CD4-positive, alpha-beta T cell treated with Interleukin-2 at 100 ng/mL for 4 hours (primary cell): Measurements from ENCODE around the gene LKAAEAR1.
"Not testable (repeated sequence)": the region's sequence is repeated elsewhere in the genome, so short reads cannot be mapped to it uniquely, and the experiment has no call there.

Experiments used
- DNase-seq: peaks from one replicate; pipeline ENCODE4 v3.0.0-alpha.2; 2020; ENCODE audit warnings: low spot score

Gene LKAAEAR1

GRCh38 chr20:64083804-64084684 lies at the start of gene LKAAEAR1:
Gene LKAAEAR1 (minus strand): TSS chr20:64084398. CDS start chr20:64084219, 179 bp downstream.
- no peak for DNase-seq

GRCh38 chr20:64131406-64131805 lies 47.2 kb upstream of the LKAAEAR1 start:
- DNase-seq: no peak

- no peak for DNase-seq
Measured at GRCh38 chr20:64130876-64131275, 46.7 kb upstream of the LKAAEAR1 start.

GRCh38 chr20:64130271-64130670 lies 46.1 kb upstream of the LKAAEAR1 start:
- DNase-seq: no peak

- DNase-seq: no peak
Measured at GRCh38 chr20:64129146-64129782, 45.1 kb upstream of the LKAAEAR1 start.

- not testable (repeated sequence) for DNase-seq
Measured at GRCh38 chr20:64123517-64123916, 39.3 kb upstream of the LKAAEAR1 start.

- DNase-seq: not testable (repeated sequence)
Measured at GRCh38 chr20:64122927-64123326, 38.7 kb upstream of the LKAAEAR1 start.

GRCh38 chr20:64121586-64121985 lies 37.4 kb upstream of the LKAAEAR1 start:
- DNase-seq: no peak

- DNase-seq: no peak
Measured at GRCh38 chr20:64119681-64120341, 35.6 kb upstream of the LKAAEAR1 start.

GRCh38 chr20:64119301-64119680 lies 35.1 kb upstream of the LKAAEAR1 start:
- DNase-seq: no peak

GRCh38 chr20:64117432-64117777 lies 33.2 kb upstream of the LKAAEAR1 start:
- not testable (repeated sequence) for DNase-seq

GRCh38 chr20:64116541-64117431 lies 32.6 kb upstream of the LKAAEAR1 start:
- DNase-seq: no peak

- DNase-seq: no peak
Measured at GRCh38 chr20:64116016-64116415, 31.8 kb upstream of the LKAAEAR1 start.

- no peak for DNase-seq
Measured at GRCh38 chr20:64115171-64115911, 31.1 kb upstream of the LKAAEAR1 start.

- DNase-seq: no peak
Measured at GRCh38 chr20:64114356-64114971, 30.3 kb upstream of the LKAAEAR1 start.

- DNase-seq: no peak
Measured at GRCh38 chr20:64113796-64114355, 29.7 kb upstream of the LKAAEAR1 start.

GRCh38 chr20:64113444-64113775 lies 29.2 kb upstream of the LKAAEAR1 start:
- no peak for DNase-seq

GRCh38 chr20:64112691-64113443 lies 28.7 kb upstream of the LKAAEAR1 start:
- DNase-seq: no peak

- no peak for DNase-seq
Measured at GRCh38 chr20:64111841-64112641, 27.8 kb upstream of the LKAAEAR1 start.
